HG03521 (cell line): Measurements from ENCODE around the gene HES7.

Experiments
- ATAC-seq: cut with Tn5 transposase; IDR thresholded peaks from one replicate; pipeline ENCODE4 v1.9.1; 2021; ENCODE audit warnings: mild to moderate bottlenecking, moderate library complexity; ENCODE audit not compliant: unreplicated experiment

Gene HES7

DNA sequence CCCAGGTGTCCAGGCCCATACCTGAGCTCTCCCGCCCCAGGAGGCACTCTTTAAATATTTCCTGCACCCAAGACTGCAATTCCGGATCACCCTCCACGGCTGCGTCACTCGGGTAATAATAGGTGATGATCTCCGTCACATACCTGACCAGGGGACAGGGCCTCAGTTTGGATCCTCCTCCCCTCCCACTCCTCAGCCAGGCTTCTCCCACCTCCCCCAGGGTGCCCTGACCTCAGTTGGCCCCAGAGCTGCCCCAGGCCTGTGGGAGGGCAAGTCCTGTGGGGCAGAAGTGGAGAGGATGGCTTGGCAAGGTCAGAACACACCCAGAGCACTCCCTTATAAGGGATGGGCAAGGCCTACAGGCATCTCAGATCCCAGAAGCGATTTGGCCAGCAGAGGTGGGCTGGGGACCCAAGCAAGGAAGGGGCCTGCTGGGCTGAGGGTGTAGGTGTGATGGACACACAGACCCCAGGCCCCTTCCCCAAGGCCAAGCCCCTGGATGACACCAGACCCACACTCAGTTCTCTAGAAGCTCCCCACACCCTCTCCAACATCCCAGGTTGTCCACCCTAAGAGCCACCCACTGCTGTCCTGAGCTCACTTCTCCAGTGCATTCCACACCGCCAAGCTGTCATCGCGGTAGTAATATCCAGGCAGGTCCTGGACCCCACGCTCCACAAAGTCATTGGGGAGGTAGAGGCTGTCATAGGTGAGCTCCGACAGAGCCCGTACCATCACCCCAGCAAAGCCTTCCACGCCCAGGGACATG, 48.1 kb downstream of the HES7 start:
- no peak for ATAC-seq

- no peak for ATAC-seq
Observed at GRCh38 chr17:8075081-8075480, 48.8 kb downstream of the HES7 start.

DNA sequence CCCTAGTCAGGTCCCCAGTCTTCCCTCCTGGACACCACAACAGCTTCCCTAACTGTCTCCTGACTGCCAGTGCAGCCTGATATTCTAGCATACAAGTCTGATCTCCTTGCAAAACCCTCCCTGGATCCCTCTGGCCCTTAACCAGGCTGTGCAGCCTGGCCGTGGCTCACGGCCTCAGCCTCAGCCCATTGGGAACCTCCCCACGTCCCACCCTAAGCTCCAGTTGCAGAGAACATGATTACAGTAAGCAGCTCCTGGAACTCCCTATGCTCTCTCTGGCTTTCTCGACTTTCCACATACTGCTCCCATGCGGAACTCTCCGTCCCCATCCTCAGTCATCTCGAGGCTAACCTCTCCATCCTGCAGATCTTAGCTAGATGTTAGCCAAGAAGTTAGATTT, 49.4 kb downstream of the HES7 start:
- no peak for ATAC-seq

GRCh38 chr17:8073627-8074484, 50.0 kb downstream of the HES7 start:
- no peak for ATAC-seq

- ATAC-seq, result no peak
Observed at GRCh38 chr17:8072729-8073461, 51.0 kb downstream of the HES7 start.

DNA sequence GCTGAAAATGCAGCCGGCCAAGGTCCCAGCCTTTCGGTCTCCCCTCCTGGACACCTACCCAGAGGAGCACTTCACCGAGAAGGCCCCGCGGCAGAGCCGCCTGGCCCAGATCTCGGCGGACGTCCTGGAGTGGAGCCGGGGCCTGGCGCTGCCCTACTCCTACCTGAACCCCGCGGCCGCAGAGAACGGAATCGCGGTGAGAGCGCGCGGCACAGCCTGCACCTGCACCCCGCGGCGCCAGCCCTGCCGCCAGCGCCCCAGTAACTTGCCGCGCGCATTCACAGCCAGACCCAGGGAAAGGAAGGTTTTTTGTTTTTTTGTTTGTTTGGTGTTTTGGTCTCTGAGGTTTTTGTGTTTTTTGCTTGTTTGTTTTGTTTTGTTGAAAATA, 51.6 kb downstream of the HES7 start:
- no peak for ATAC-seq

DNA sequence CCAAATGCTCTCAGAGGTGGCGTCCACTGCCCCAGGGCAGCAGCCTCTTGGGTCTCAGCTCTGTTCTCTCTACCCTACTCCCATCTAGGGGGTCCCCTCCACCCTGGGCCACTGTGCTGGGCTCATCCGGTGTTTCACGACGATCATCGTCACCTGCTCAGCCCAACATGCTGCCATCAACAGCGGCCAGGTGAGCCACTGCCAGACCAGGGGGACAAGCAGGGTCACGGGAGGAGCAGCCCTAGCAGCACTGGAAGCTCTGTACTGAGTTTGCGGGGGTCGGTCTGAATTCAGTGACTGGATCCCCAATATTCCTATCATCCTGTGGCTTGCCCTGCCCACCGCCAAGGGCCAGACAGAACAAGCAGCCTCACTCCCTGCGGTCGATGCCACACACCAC, 52.4 kb downstream of the HES7 start:
- no peak for ATAC-seq
